ENCODE measurements around the gene FARP1.

The FARP1 gene

GRCh38 chr13:98141509-98142379 is 1.1 kb upstream of the FARP1 start:
- DNase-seq = peak; percentile 18

- no peak for DNase-seq
These were observed 261 bp downstream of the FARP1 start for GRCh38 chr13:98143157-98143553.

GRCh38 chr13:98143601-98144026 is 720 bp downstream of the FARP1 start:
- no peak for DNase-seq

GRCh38 chr13:98144027-98144741 is 1.3 kb downstream of the FARP1 start:
- DNase-seq = no peak

GRCh38 chr13:98144801-98145350 is 2.0 kb downstream of the FARP1 start:
- peak; percentile 25 for DNase-seq

- DNase-seq = no peak
These were observed 4.6 kb downstream of the FARP1 start for GRCh38 chr13:98147521-98147920.

GRCh38 chr13:98150832-98151479 is 8.1 kb downstream of the FARP1 start:
- no peak for DNase-seq

- no peak for DNase-seq
These were observed 12.7 kb downstream of the FARP1 start for GRCh38 chr13:98155475-98156109.

GRCh38 chr13:98156259-98156658 is 13.4 kb downstream of the FARP1 start:
- no peak for DNase-seq

- DNase-seq = no peak
These were observed 14.3 kb downstream of the FARP1 start for GRCh38 chr13:98157188-98157587.

GRCh38 chr13:98157609-98158008 is 14.7 kb downstream of the FARP1 start:
- no peak for DNase-seq

GRCh38 chr13:98158172-98158899 is 15.4 kb downstream of the FARP1 start:
- no peak for DNase-seq

- no peak for DNase-seq
These were observed 20.0 kb downstream of the FARP1 start for GRCh38 chr13:98162935-98163334.

- DNase-seq = no peak
These were observed 26.4 kb downstream of the FARP1 start for GRCh38 chr13:98169331-98169730.

- DNase-seq = no peak
These were observed 29.2 kb downstream of the FARP1 start for GRCh38 chr13:98171900-98172589.

- no peak for DNase-seq
These were observed 29.9 kb downstream of the FARP1 start for GRCh38 chr13:98172590-98173422.

GRCh38 chr13:98173431-98174152 is 30.7 kb downstream of the FARP1 start:
- no peak for DNase-seq

GRCh38 chr13:98174307-98174706 is 31.4 kb downstream of the FARP1 start:
- no peak for DNase-seq

- DNase-seq = no peak
These were observed 32.1 kb downstream of the FARP1 start for GRCh38 chr13:98175043-98175442.

- DNase-seq = no peak
These were observed 32.9 kb downstream of the FARP1 start for GRCh38 chr13:98175823-98176222.
